Sigmoid colon (tissue), 7 donors: ENCODE data around the gene TCERG1L. TPM values are rescaled to one million over a fixed set of nuclear protein-coding genes. Genes with fewer than 3 reads are reported as not detected.

Experiments
- DNase-seq: peaks from one replicate; pipeline ENCODE4 v3.0.0-alpha.2; 2019
- H3K27ac ChIP-seq, 4 donors: fragments of 200-600 bp; sonication (generic); one replicate each; pipeline ENCODE4 v1.5.1; 2016 to 2019; ENCODE audit warnings: mild to moderate bottlenecking in 1 of 4
- H3K27me3 ChIP-seq, 3 donors: fragments of 200-600 bp; sonication (generic); one replicate each; pipeline ENCODE4 v1.5.1; 2019; ENCODE audit warnings: mild to moderate bottlenecking in 1 of 3
- H3K36me3 ChIP-seq, 4 donors: fragments of 200-600 bp; sonication (generic); one replicate each; pipeline ENCODE4 v1.5.1; 2016 to 2019
- H3K4me1 ChIP-seq, 4 donors: fragments of 200-600 bp; sonication (generic); one replicate each; pipeline ENCODE4 v1.5.1; 2017 to 2019
- H3K4me3 ChIP-seq, 4 donors: fragments of 200-600 bp; sonication (generic); one replicate each; pipeline ENCODE4 v1.5.1; 2017 to 2019; ENCODE audit warnings: mild to moderate bottlenecking in 2 of 4, moderate library complexity in 1 of 4
- H3K9me3 ChIP-seq, 4 donors: fragments of 200-600 bp in 3 of 4; sonication (generic) in 3 of 4; one replicate each; pipeline versions ENCODE4 v1.5.1 to v1.6.1; 2013 to 2019
- EP300 ChIP-seq, 4 donors: sonication (generic); formaldehyde crosslinking; IDR thresholded peaks; one replicate each; pipeline ENCODE4 v1.6.1; 2017; ENCODE audit warnings: antibody characterized with exemption in 4 of 4
- POLR2A ChIP-seq, 2 donors: fragments of 450-650 bp; IDR thresholded peaks; one replicate each; pipeline ENCODE4 v1.6.1; 2016; ENCODE audit warnings: antibody characterized with exemption in 2 of 2, mild to moderate bottlenecking in 2 of 2, moderate library complexity in 2 of 2
- POLR2AphosphoS5 ChIP-seq, 4 donors: sonication (generic); formaldehyde crosslinking; IDR thresholded peaks; one replicate each; pipeline ENCODE4 v1.6.1; 2017; ENCODE audit warnings: antibody characterized with exemption in 4 of 4
- WGBS, 2 donors: extraction: QIAGEN DNeasy Blood & Tissue Kit; methylation state at CpG; one replicate each; pipeline ENCODE4 v1.1.7; 2013; 5-methylcytosine and 5-hydroxymethylcytosine counted together
- intact Hi-C: fragments of 100-400 bp; cut with DNase I; formaldehyde crosslinking; loops from one replicate; pipeline ENCODE4 v1.15.1; 2023
- polyA plus RNA-seq, 3 donors: library from polyadenylated mRNA; stranded (reverse); fragments of 200-250 nt; gene quantifications; one replicate each; pipeline ENCODE4 v1.2.3, GENCODE V29; 2013
- total RNA-seq, 4 donors: library from RNA; depleted of rRNA; stranded (reverse); fragments of >200 nt; gene quantifications; one replicate each; pipeline ENCODE4 v1.1.0, GENCODE V29; 2016
- TF ChIP-seq, protein P1 (sequence below), 4 experiments: fragments of 450-650 bp in 3 of 4; fragments of 200-600 bp in 1 of 4; IDR thresholded peaks; one replicate each; pipeline ENCODE4 v1.5.1; 2016 to 2019; ENCODE audit warnings: antibody characterized with exemption in 4 of 4, mild to moderate bottlenecking in 3 of 4, moderate library complexity in 2 of 4
- donor health status: healthy with polysubstance abuse.
- donor health status: Bipolar disorder and iron deficiency.
- donor health status: healthy.

The TCERG1L gene
- total and polyA plus RNA-seq, 7 donors: under 0.01 to 0.55 (median 0.10) TPM; not detected in 4

DNA sequence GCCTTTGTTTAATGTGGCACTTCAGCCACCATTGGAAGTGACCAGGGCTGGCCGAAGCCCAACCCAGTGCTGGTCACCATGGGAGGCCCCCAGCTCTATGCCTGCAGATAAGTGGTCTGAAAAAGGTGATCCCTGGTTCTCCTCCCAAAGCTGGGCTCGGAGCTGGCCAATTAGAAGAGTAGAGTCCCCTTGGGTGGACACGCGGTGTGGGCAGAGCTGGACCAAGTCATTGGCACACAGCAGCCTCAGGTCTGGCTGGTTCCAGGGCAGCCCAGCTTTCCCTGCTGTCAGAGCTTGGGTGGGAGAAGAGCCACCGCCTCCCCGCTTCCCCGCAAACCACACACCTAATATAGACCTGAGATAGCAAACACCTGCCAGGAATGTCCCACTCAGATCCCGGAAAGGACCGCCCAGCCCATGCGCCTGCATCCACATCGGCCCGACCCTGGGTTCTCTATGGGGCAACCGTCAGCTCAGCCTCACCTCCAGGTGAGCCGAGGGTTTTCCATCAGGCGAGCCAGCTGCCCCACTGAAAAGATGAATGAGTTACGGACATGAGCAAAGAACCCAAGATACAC lies 84.3 kb downstream of the TCERG1L start:
- Histone ChIP-seq H3K27me3 (no peaks in the 10 kb centered on the region), H3K4me1 (no peaks in the 10 kb centered on the region), H3K27ac (no peak overlapping the region), H3K9me3 (no peaks in the 10 kb centered on the region), H3K4me3 (no peak overlapping the region), H3K36me3 (no peaks in the 10 kb centered on the region)
- intact Hi-C loops: no loop called here
- WGBS, 2 donors: 90 to 95% methylated on average over 16 of the region's 16 CpGs
- TF ChIP-seq POLR2A (IDR thresholded peaks at IDR 0.05) (no peak), POLR2AphosphoS5 (IDR thresholded peaks at IDR 0.05) (no peak), EP300 (IDR thresholded peaks at IDR 0.05) (no peak)
- TF ChIP-seq, protein P1, sequence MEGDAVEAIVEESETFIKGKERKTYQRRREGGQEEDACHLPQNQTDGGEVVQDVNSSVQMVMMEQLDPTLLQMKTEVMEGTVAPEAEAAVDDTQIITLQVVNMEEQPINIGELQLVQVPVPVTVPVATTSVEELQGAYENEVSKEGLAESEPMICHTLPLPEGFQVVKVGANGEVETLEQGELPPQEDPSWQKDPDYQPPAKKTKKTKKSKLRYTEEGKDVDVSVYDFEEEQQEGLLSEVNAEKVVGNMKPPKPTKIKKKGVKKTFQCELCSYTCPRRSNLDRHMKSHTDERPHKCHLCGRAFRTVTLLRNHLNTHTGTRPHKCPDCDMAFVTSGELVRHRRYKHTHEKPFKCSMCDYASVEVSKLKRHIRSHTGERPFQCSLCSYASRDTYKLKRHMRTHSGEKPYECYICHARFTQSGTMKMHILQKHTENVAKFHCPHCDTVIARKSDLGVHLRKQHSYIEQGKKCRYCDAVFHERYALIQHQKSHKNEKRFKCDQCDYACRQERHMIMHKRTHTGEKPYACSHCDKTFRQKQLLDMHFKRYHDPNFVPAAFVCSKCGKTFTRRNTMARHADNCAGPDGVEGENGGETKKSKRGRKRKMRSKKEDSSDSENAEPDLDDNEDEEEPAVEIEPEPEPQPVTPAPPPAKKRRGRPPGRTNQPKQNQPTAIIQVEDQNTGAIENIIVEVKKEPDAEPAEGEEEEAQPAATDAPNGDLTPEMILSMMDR (IDR thresholded peaks at IDR 0.05): no peak
- no peak for DNase-seq

DNA sequence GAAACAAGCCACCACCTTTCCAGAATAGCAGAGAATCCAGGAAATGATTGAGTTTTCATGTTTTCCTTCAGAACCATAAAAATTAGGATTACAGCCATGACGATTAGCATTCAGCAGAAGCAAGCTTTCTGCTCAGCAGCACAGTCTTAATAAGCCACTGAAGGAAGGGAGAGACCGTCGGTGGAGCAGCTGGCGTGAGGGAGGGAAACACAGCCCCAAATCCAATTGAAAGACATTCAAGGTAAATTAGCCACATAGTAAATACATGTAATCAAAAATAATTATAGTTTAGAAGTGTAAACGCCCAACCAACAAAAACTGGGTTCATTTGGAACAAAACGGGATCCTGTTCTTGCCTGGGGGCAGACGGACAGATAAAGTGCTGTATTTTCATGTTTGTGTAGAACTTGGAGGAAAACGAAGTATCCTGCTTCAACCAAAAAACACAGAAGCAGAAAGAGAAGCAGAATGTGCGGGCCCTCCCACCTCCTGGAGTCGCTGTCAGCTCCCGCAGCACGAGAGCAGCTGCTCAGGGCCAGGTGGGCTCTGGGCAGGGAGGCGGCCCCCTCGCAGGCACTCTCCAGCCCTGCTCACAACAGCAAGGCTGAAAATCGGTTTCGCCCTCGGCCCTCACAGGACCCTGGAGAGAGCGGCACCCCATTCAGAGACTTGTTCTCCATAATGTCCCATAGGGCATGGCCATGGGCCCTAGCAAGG lies 84.9 kb downstream of the TCERG1L start:
- Histone ChIP-seq H3K4me3 (no peak overlapping the region), H3K9me3 (no peaks in the 10 kb centered on the region), H3K4me1 (no peaks in the 10 kb centered on the region), H3K36me3 (no peaks in the 10 kb centered on the region), H3K27ac (no peak overlapping the region), H3K27me3 (no peaks in the 10 kb centered on the region)
- WGBS, 2 donors: 80 to 81% methylated on average over 18 of the region's 18 CpGs
- DNase-seq: no peak
- TF ChIP-seq POLR2AphosphoS5 (IDR thresholded peaks at IDR 0.05) (no peak), EP300 (IDR thresholded peaks at IDR 0.05) (no peak), POLR2A (IDR thresholded peaks at IDR 0.05) (no peak)
- TF ChIP-seq, protein P1 (IDR thresholded peaks at IDR 0.05): no peak
- intact Hi-C loops: no loop called here

DNA sequence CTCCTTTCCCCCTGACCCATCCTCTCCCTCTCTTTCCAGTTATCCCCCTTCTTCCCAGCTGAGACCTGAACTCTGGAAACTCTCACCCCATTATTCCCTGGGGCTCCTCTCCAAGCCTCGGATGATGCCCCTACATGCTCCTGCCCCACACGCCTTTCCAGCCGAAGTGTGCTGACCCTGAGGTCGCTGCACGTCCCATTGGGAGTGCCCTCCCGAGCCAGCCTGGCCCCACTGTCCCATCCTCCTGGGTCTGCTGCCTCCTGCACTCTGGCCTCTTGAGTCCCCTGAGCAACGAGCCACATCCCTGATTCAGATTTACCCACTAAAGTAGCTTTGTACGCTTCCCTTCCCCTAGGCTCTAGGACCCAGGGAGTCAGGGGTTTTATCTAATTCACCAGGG lies 87.4 kb downstream of the TCERG1L start:
- DNase-seq: no peak
- Histone ChIP-seq H3K9me3 (no peaks in the 10 kb centered on the region), H3K36me3 (no peaks in the 10 kb centered on the region), H3K27me3 (no peaks in the 10 kb centered on the region), H3K4me3 (no peak overlapping the region), H3K27ac (no peak overlapping the region), H3K4me1 (no peaks in the 10 kb centered on the region)
- TF ChIP-seq POLR2AphosphoS5 (IDR thresholded peaks at IDR 0.05) (no peak), POLR2A (IDR thresholded peaks at IDR 0.05) (no peak), EP300 (IDR thresholded peaks at IDR 0.05) (no peak)
- TF ChIP-seq, protein P1 (IDR thresholded peaks at IDR 0.05): no peak
- WGBS, 2 donors: 77 to 79% methylated on average over 8 of the region's 8 CpGs
- intact Hi-C loops: no loop called here

DNA sequence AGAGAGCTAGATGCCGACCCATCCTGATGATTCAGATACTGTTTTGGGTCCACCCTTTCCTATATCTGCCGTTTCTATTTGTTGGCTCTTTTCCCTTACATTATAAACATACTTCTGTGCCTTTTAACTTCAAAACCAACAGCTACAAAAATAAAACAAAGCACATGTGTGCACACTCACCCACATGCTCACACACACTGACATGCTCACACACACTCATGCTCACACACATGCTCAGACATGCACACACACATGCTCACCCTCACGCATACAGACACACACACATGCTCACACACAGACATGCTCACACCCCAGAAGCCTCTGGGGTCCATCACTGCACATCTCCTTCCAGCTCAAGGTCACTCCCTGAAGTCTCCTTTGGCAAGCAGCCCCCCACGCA lies 88.1 kb downstream of the TCERG1L start:
- DNase-seq: no peak
- intact Hi-C loops: no loop called here
- Histone ChIP-seq H3K27me3 (no peaks in the 10 kb centered on the region), H3K36me3 (no peaks in the 10 kb centered on the region), H3K27ac (no peak overlapping the region), H3K9me3 (no peaks in the 10 kb centered on the region), H3K4me3 (no peak overlapping the region), H3K4me1 (no peaks in the 10 kb centered on the region)
- no peak for TF ChIP-seq EP300 (IDR thresholded peaks at IDR 0.05)
- TF ChIP-seq POLR2A (IDR thresholded peaks at IDR 0.05): no peak
- TF ChIP-seq, protein P1 (IDR thresholded peaks at IDR 0.05): no peak
- no peak for TF ChIP-seq POLR2AphosphoS5 (IDR thresholded peaks at IDR 0.05)
- WGBS, 2 donors: 74 to 78% methylated on average over 4 of the region's 4 CpGs
